ENCODE measurements around the gene ATP1B3.

DNA sequence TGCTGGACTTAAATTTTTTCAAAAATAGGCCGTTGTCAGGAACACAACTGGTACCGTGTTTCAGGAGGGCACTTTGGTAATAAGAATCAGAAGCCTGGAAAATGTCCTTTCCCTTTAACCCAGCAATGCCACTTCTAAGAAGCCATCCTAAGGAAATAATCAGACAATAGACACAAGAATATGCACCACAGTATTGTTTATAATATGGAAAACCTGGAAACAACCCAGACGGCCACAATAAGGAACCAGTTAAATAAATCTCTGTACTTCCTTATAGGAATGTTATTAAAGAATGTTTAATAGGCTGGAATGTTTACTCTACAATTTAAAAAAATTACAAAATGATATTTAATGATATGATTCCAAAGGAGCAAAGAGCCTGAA, 30.4 kb upstream of the ATP1B3 start:
- TF ChIP-seq, protein P1, sequence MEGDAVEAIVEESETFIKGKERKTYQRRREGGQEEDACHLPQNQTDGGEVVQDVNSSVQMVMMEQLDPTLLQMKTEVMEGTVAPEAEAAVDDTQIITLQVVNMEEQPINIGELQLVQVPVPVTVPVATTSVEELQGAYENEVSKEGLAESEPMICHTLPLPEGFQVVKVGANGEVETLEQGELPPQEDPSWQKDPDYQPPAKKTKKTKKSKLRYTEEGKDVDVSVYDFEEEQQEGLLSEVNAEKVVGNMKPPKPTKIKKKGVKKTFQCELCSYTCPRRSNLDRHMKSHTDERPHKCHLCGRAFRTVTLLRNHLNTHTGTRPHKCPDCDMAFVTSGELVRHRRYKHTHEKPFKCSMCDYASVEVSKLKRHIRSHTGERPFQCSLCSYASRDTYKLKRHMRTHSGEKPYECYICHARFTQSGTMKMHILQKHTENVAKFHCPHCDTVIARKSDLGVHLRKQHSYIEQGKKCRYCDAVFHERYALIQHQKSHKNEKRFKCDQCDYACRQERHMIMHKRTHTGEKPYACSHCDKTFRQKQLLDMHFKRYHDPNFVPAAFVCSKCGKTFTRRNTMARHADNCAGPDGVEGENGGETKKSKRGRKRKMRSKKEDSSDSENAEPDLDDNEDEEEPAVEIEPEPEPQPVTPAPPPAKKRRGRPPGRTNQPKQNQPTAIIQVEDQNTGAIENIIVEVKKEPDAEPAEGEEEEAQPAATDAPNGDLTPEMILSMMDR (IDR thresholded peaks at IDR 0.05; ENCODE audit: low read depth, low read length, poor library complexity, severe bottlenecking): no peak
- TF ChIP-seq EZH2phosphoT487 (IDR thresholded peaks at IDR 0.05; ENCODE audit: borderline replicate concordance, low read length): no peak
